LNCAP (cell line): ENCODE measurements around the gene VSTM5.

Experiments used
- TF ChIP-seq, protein P1 (sequence below): fragments of 450-650 bp; IDR thresholded peaks from 2 replicates; pipeline ENCODE4 v1.5.1; 2017; ENCODE audit warnings: mild to moderate bottlenecking

VSTM5 gene

GRCh38 chr11:93822359-93822758 lies 28.1 kb downstream of the VSTM5 start:
- TF ChIP-seq, protein P1, sequence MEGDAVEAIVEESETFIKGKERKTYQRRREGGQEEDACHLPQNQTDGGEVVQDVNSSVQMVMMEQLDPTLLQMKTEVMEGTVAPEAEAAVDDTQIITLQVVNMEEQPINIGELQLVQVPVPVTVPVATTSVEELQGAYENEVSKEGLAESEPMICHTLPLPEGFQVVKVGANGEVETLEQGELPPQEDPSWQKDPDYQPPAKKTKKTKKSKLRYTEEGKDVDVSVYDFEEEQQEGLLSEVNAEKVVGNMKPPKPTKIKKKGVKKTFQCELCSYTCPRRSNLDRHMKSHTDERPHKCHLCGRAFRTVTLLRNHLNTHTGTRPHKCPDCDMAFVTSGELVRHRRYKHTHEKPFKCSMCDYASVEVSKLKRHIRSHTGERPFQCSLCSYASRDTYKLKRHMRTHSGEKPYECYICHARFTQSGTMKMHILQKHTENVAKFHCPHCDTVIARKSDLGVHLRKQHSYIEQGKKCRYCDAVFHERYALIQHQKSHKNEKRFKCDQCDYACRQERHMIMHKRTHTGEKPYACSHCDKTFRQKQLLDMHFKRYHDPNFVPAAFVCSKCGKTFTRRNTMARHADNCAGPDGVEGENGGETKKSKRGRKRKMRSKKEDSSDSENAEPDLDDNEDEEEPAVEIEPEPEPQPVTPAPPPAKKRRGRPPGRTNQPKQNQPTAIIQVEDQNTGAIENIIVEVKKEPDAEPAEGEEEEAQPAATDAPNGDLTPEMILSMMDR = no peak

DNA sequence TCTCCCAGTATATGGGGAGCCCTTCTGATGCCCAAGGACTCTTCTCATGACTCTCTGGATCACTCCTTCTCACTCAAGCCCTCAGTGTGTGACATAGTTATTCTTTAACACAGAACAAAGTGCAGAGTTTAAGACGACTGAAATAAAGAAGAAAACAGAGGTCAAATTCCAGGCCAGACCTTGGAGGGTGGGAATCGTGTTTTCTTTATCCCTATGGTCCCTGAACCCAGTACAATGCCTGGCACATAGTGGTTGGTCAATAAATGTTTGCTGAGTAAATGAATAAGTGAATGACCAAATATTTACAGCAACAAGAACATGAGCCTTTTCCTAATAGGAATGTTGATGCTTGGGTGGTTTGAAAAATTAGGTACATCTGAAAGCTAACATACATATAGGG lies 28.8 kb downstream of the VSTM5 start:
- TF ChIP-seq, protein P1 = no peak

DNA sequence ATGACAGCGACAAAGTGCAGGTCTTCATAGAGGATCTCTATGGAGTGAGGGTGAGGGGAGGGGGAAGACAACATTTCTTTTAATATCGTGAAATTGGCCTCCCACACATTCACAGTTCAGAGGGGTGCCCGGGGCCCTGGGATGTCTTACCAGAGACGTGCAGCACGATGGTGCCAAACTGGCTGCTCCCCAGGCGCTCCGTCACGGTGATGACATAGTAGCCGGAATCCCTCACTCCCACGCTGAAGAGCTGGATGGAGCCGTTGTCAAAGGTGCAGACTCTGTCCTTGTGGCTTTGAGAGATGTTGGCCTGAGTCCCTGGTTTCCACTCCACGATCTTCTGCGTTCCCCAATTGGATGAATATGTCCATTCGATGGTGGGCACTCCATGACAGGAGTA lies 29.6 kb downstream of the VSTM5 start:
- TF ChIP-seq, protein P1 = no peak

GRCh38 chr11:93819966-93820695 lies 30.3 kb downstream of the VSTM5 start:
- TF ChIP-seq, protein P1 = no peak

DNA sequence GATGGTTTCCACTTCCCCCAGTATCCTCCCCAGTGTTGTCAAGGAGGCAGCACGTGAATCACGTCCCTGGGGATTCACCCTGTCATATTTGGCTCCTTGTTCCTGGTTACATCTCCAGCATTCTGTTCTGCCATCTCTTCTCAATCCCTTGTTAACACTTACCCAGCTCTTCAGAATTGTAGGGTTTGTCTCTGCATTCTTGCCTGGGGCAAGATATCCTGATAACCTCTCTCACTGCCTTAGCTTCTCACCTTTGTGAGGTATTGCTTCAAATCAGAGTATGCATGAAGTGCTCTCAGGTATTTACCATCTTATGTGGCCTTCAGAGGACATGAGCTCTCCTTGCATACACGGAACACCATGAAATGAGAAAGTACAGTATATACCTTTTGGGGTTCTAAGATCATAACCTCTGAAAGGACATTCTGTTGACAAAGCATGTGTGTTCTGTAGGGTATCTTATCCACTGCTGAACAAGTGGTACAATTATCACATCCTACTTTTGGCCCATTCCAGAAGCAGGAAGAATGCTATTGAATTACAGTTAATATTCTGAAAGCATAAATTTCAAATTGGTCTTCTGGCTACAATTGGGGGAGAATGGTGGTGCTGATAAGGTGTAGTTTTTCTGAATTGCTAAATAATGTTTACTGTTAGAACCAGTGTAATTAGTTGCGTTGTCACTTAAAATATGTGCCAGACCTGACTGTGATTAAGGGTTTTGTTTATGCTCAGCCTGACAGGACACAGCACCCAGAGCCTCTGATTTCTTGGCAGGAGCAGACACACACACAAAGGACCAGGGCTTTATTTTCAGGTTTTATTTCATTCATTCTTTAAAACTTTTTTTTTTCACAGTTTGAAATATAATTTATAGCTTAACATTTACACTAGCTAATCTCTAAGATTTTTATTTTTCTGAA lies 32.7 kb downstream of the VSTM5 start:
- TF ChIP-seq, protein P1 = no peak

DNA sequence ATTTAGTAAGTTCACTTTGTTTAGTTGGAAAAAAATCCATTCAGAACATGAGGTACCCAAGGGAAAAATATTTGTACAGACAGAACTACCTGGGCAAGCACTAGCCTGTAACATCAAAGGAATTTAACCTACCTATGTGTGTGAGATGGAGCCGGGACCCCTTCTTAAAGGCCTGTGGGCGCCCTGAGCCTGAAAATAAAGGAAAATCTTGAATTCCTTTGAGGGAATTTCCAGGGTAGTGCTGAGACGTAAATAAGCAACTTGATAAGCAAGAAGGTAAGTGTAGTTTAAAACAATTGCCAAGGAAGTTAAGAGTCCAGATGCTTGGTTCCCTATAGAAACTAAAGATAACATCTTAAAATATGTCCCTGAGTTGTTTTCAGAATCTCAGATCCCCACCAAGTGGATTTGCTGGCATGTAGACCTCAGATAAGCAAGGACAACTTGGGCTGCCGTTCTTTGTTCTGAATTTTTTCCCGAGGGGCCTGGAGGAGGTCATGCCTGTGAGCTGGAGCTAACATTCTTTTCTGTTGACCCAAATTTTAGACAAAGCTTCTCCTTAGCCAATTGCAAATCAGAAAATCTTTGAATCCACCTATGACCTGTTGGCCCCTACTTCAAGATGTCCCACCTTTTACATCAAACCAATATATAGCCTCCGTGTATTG lies 35.3 kb downstream of the VSTM5 start:
- TF ChIP-seq, protein P1 = no peak

DNA sequence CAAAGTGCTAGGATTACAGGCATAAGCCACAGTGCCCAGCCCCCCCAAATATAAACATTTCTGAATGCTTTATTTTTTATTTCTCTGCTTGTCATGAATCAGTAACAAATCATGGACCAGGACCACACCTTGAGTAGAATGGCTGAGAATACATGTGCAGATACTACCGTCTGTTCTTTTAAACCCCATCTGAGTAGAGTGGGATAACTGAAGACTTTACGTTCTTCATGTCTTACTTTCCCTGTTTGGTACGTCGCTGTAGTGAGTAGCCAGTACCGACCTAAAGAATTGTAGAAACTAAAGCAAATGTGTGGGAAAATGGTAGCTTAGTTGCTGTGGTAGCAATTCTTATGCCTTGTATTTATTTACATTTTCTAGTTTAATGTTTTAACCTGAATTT lies 36.4 kb downstream of the VSTM5 start:
- TF ChIP-seq, protein P1 = no peak
